Mesendoderm (in vitro differentiated cells): ENCODE results near the gene TLE6.
"Not testable (repeated sequence)": the region's sequence is repeated elsewhere in the genome, so short reads cannot be mapped to it uniquely, and the experiment has no call there.

Experiments used
- DNase-seq: peaks from one replicate; pipeline ENCODE4 v3.0.0; 2013
- H2AK5ac ChIP-seq: 2 replicates; pipeline ENCODE4 v1.6.1; 2013; ENCODE audit warnings: low read length, inconsistent platforms
- H2BK120ac ChIP-seq: 2 replicates; pipeline ENCODE4 v1.6.1; 2013; ENCODE audit warnings: low read depth, mild to moderate bottlenecking, low read length, moderate library complexity, mixed read lengths
- H2BK15ac ChIP-seq: replicated peaks from 2 replicates; pipeline ENCODE4 v1.6.1; 2013; ENCODE audit warnings: low read depth, mild to moderate bottlenecking, moderate library complexity
- H2BK5ac ChIP-seq: 2 replicates; pipeline ENCODE4 v1.6.1; 2013; ENCODE audit warnings: low read length, inconsistent platforms
- H3K18ac ChIP-seq: 2 replicates; pipeline ENCODE4 v1.6.1; 2013; ENCODE audit warnings: mild to moderate bottlenecking, low read length, mixed read lengths
- H3K23ac ChIP-seq: one replicate; pipeline ENCODE4 v1.6.1; 2013; ENCODE audit warnings: low read length
- H3K27ac ChIP-seq: 2 replicates; pipeline ENCODE4 v1.5.1; 2013; ENCODE audit warnings: low read depth, mild to moderate bottlenecking, inconsistent platforms, low read length, moderate library complexity
- H3K27me3 ChIP-seq: 2 replicates; pipeline ENCODE4 v1.6.1; 2013; ENCODE audit warnings: low read length, control low read depth, mild to moderate bottlenecking, inconsistent platforms; ENCODE audit not compliant: insufficient read depth, poor library complexity
- H3K36me3 ChIP-seq: 2 replicates; pipeline ENCODE4 v1.6.1; 2013; ENCODE audit warnings: low read length, inconsistent platforms; ENCODE audit not compliant: control insufficient read depth, insufficient read depth
- H3K4ac ChIP-seq: one replicate; pipeline ENCODE4 v1.6.1; 2013; ENCODE audit warnings: low read depth, mild to moderate bottlenecking, low read length, moderate library complexity
- H3K4me1 ChIP-seq: 2 replicates; pipeline ENCODE4 v1.6.1; 2013; ENCODE audit warnings: low read depth, low read length, inconsistent platforms; ENCODE audit not compliant: control insufficient read depth
- H3K4me2 ChIP-seq: 2 replicates; pipeline ENCODE4 v1.6.1; 2013; ENCODE audit warnings: low read length
- H3K4me3 ChIP-seq: 2 replicates; pipeline ENCODE4 v1.5.1; 2013; ENCODE audit warnings: mild to moderate bottlenecking, low read length
- H3K56ac ChIP-seq: one replicate; pipeline ENCODE4 v1.6.1; 2013; ENCODE audit warnings: low read length
- H3K79me1 ChIP-seq: 2 replicates; pipeline ENCODE4 v1.6.1; 2013; ENCODE audit warnings: low read length, inconsistent platforms
- H3K79me2 ChIP-seq: 2 replicates; pipeline ENCODE4 v1.6.1; 2013; ENCODE audit warnings: mild to moderate bottlenecking, low read length; ENCODE audit not compliant: control insufficient read depth, insufficient read depth
- H3K9ac ChIP-seq: 2 replicates; pipeline ENCODE4 v1.6.1; 2013; ENCODE audit warnings: low read length, inconsistent platforms
- H4K5ac ChIP-seq: one replicate; pipeline ENCODE4 v1.6.1; 2013; ENCODE audit warnings: low read length
- H4K8ac ChIP-seq: one replicate; pipeline ENCODE4 v1.6.1; 2013; ENCODE audit warnings: low read depth, mild to moderate bottlenecking, control low read depth, low read length, moderate library complexity
- WGBS: extraction: QIAGEN DNeasy Blood & Tissue Kit; methylation state at CpG from one replicate; pipeline ENCODE4 v1.1.7; 2013; ENCODE audit warnings: low lambda C conversion rate, missing lambda C conversion rate; ENCODE audit not compliant: insufficient coverage; ENCODE audit errors: extremely low coverage; 5-methylcytosine and 5-hydroxymethylcytosine counted together

The TLE6 gene

DNA sequence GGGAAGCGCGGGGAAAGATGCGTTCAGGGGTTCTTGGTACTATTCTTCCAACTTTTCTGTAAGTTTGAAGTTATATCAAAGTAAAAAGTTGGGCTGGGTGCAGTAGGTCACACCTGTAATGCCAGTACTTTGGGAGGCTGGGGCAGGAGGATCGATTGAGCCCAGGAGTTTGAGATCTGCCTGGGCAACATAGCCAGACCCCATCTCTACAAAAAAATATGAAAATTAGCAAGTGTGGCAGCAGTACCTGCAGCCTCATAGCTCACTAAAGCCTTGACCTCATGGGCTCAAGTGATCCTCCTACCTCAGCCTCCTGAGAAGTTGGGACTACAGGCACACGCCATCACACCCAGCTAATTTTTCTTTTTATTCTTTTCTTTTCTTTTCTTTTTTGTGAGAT, 20.2 kb upstream of the TLE6 start:
- Histone ChIP-seq H3K18ac (no peak overlapping the region), H3K79me1 (no peaks in the 10 kb centered on the region), H2AK5ac (no peak overlapping the region), H3K4me1 (no peaks in the 10 kb centered on the region), H2BK120ac (no peak overlapping the region), H2BK15ac (no peak overlapping the region), H3K4me3 (no peak overlapping the region), H3K56ac (no peak overlapping the region), H3K27me3 (no peaks in the 10 kb centered on the region), H3K36me3 (no peaks in the 10 kb centered on the region), H3K4me2 (no peak overlapping the region), H2BK5ac (no peak overlapping the region), H3K23ac (no peak overlapping the region), H3K79me2 (no peaks in the 10 kb centered on the region), H4K5ac (no peak overlapping the region), H3K9ac (no peak overlapping the region), H3K27ac (no peak overlapping the region), H4K8ac (no peak overlapping the region), H3K4ac (no peak overlapping the region)
- DNase-seq, result no peak
- WGBS, result no CpG with 5 or more reads among the region's 5 CpGs

DNA sequence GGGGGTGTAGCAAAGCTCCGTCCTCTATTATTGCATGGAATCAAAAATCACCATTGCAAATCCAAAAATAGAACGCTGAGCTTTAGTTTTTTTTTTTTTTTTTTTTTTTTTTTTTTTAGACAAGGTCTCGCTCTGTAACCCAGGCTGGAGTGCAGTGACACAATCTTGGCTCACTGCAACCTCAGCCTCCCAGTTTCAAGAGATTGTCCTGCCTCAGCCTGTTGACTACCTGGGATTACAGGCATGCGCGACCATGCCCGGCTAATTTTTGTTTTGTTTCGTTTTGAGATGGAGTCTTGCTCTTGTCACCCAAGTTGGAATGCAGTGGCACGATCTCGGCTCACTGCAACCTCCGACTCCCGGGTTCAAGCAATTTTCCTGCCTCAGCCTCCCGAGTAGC, 17.2 kb upstream of the TLE6 start:
- Histone ChIP-seq H3K23ac (no peak overlapping the region), H2BK15ac (no peak overlapping the region), H2BK120ac (no peak overlapping the region), H3K27me3 (no peaks in the 10 kb centered on the region), H3K18ac (no peak overlapping the region), H3K79me2 (no peaks in the 10 kb centered on the region), H3K4me1 (no peaks in the 10 kb centered on the region), H3K4ac (no peak overlapping the region), H3K56ac (no peak overlapping the region), H4K8ac (no peak overlapping the region), H3K4me2 (no peak overlapping the region), H3K79me1 (no peaks in the 10 kb centered on the region), H2BK5ac (no peak overlapping the region), H3K27ac (no peak overlapping the region), H3K36me3 (no peaks in the 10 kb centered on the region), H2AK5ac (no peak overlapping the region), H4K5ac (no peak overlapping the region), H3K9ac (no peak overlapping the region), H3K4me3 (no peak overlapping the region)
- WGBS, result no CpG with 5 or more reads among the region's 12 CpGs
- DNase-seq, result no peak

DNA sequence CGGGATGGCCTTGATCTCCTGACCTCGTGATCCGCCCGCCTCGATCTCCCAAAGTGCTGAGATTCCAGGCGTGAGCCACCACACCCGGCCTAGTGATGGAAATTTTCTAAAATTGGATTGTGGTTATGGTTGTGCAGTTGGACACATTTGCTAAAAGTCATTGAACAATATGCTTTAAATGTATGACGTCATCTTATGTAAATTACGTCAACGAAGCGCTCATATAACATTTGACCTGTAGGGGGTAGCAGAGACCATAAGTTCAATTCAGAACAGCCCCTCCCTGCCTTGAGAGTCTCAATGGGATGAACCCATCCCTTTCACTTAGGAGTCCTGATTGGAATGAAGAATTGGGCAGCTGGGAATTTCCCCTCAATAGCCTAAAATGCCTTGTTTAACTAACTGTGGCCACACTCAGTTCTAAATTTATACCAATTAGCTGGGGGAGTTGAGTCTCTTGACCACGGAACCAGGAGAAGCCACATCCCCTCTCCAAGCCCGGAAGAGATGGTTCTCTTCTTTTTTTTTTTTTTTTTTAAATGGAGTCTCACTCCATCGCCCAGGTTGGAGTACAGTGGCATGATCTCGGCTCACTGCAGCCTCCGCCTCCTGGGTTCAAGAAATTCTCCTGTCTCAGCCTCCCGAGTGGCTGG, 15.2 kb upstream of the TLE6 start:
- Histone ChIP-seq H2BK120ac (no peak overlapping the region), H3K36me3 (no peaks in the 10 kb centered on the region), H2BK15ac (no peak overlapping the region), H3K27ac (no peak overlapping the region), H3K79me2 (no peaks in the 10 kb centered on the region), H3K27me3 (no peaks in the 10 kb centered on the region), H4K8ac (no peak overlapping the region), H3K79me1 (no peaks in the 10 kb centered on the region), H2BK5ac (no peak overlapping the region), H2AK5ac (no peak overlapping the region), H3K4me1 (no peaks in the 10 kb centered on the region), H3K4me2 (no peak overlapping the region), H3K18ac (no peak overlapping the region), H3K4ac (no peak overlapping the region), H3K23ac (no peak overlapping the region), H4K5ac (no peak overlapping the region), H3K4me3 (no peak overlapping the region), H3K9ac (no peak overlapping the region), H3K56ac (no peak overlapping the region)
- no CpG with 5 or more reads among the region's 17 CpGs for WGBS
- peak; percentile 86 for DNase-seq

GRCh38 chr19:2963122-2963521, 14.2 kb upstream of the TLE6 start:
- no peak overlapping the region for H2AK5ac ChIP-seq
- H3K4me3 ChIP-seq, result no peak overlapping the region
- H3K79me1 ChIP-seq, result no peaks in the 10 kb centered on the region
- no CpG with 5 or more reads among the region's 5 CpGs for WGBS
- H3K4me2 ChIP-seq, result no peak overlapping the region
- H2BK15ac ChIP-seq, result no peak overlapping the region
- H3K27ac ChIP-seq, result no peak overlapping the region
- no peaks in the 10 kb centered on the region for H3K79me2 ChIP-seq
- H3K36me3 ChIP-seq, result no peaks in the 10 kb centered on the region
- no peak overlapping the region for H3K4ac ChIP-seq
- no peak overlapping the region for H4K5ac ChIP-seq
- H2BK120ac ChIP-seq, result no peak overlapping the region
- H4K8ac ChIP-seq, result no peak overlapping the region
- no peaks in the 10 kb centered on the region for H3K4me1 ChIP-seq
- no peak overlapping the region for H3K56ac ChIP-seq
- H3K9ac ChIP-seq, result no peak overlapping the region
- H2BK5ac ChIP-seq, result no peak overlapping the region
- H3K18ac ChIP-seq, result no peak overlapping the region
- no peak overlapping the region for H3K23ac ChIP-seq
- H3K27me3 ChIP-seq, result no peaks in the 10 kb centered on the region
- DNase-seq, result no peak

DNA sequence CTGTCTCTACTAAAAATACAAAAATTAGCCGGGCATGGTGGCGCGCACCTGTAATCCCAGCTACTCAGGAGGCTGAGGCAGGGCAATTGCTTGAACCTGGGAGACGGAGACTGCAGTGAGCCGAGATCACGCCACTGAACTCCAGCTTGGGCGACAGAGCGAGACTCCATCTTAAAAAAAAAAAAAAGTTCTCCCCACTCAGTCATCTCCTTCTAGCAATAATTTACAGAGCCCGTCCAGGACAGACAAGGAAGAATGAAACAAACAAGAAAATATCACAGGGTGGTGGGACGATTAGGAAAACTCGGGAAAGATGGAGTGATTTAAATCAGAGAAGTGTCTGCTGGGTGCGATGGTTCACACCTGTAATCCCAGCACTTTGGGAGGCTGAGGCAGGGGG, 13.7 kb upstream of the TLE6 start:
- no CpG with 5 or more reads among the region's 12 CpGs for WGBS
- not testable (repeated sequence) for H3K79me2 ChIP-seq, DNase-seq, H2AK5ac ChIP-seq, H3K4me3 ChIP-seq, H3K36me3 ChIP-seq, H3K23ac ChIP-seq, H2BK15ac ChIP-seq, H3K9ac ChIP-seq, H4K8ac ChIP-seq, H3K56ac ChIP-seq, H2BK120ac ChIP-seq, H4K5ac ChIP-seq, H3K27me3 ChIP-seq, H3K4ac ChIP-seq, H3K18ac ChIP-seq, H2BK5ac ChIP-seq, H3K27ac ChIP-seq, H3K79me1 ChIP-seq, H3K4me1 ChIP-seq, H3K4me2 ChIP-seq

- Histone ChIP-seq H2BK120ac (no peak overlapping the region), H3K18ac (no peak overlapping the region), H4K8ac (no peak overlapping the region), H3K4me1 (no peaks in the 10 kb centered on the region), H3K4me3 (no peak overlapping the region), H3K79me2 (no peaks in the 10 kb centered on the region), H2BK15ac (no peak overlapping the region), H3K79me1 (no peaks in the 10 kb centered on the region), H3K23ac (no peak overlapping the region), H3K27ac (no peak overlapping the region), H3K4me2 (no peak overlapping the region), H2BK5ac (no peak overlapping the region), H3K36me3 (no peaks in the 10 kb centered on the region), H3K27me3 (no peaks in the 10 kb centered on the region), H3K4ac (no peak overlapping the region), H3K56ac (no peak overlapping the region), H3K9ac (no peak overlapping the region), H2AK5ac (no peak overlapping the region), H4K5ac (no peak overlapping the region)
- no CpG with 5 or more reads among the region's 5 CpGs for WGBS
- no peak for DNase-seq
Measured at GRCh38 chr19:2964874-2965273, 12.5 kb upstream of the TLE6 start.
